Glutamatergic neuron (in vitro differentiated cells): ENCODE measurements around the gene POU2F1. TPM values are rescaled to one million over a fixed set of nuclear protein-coding genes. Genes with fewer than 3 reads are reported as not detected.

Source experiments
- DNase-seq: peaks from one replicate; pipeline ENCODE4 v3.0.0; 2022
- H3K27ac Mint-ChIP-seq: one replicate; pipeline ENCODE4 v1.8.0; 2020; ENCODE audit warnings: mild to moderate bottlenecking, mixed read lengths, inconsistent platforms; ENCODE audit not compliant: unreplicated experiment
- H3K27me3 Mint-ChIP-seq: one replicate; pipeline ENCODE4 v1.8.0; 2020; ENCODE audit warnings: mild to moderate bottlenecking, moderate library complexity, mixed read lengths, inconsistent platforms; ENCODE audit not compliant: unreplicated experiment
- H3K36me3 Mint-ChIP-seq: one replicate; pipeline ENCODE4 v1.8.0; 2020; ENCODE audit warnings: mild to moderate bottlenecking, mixed read lengths, inconsistent platforms; ENCODE audit not compliant: unreplicated experiment
- H3K4me1 Mint-ChIP-seq: one replicate; pipeline ENCODE4 v1.8.0; 2020; ENCODE audit warnings: mild to moderate bottlenecking, low read depth, mixed read lengths, inconsistent platforms; ENCODE audit not compliant: unreplicated experiment
- H3K4me3 Mint-ChIP-seq: one replicate; pipeline ENCODE4 v1.8.0; 2020; ENCODE audit warnings: mild to moderate bottlenecking, mixed read lengths, inconsistent platforms; ENCODE audit not compliant: unreplicated experiment
- H3K9me3 Mint-ChIP-seq: one replicate; pipeline ENCODE4 v1.8.0; 2020; ENCODE audit warnings: mild to moderate bottlenecking, moderate library complexity, mixed read lengths, inconsistent platforms; ENCODE audit not compliant: unreplicated experiment
- CTCF ChIP-seq: fragments of 200-600 bp; sonication (generic); IDR thresholded peaks from one replicate; pipeline ENCODE4 v1.5.0; 2021; ENCODE audit not compliant: partially characterized antibody, unreplicated experiment
- total RNA-seq: library from RNA; stranded (reverse); fragmentation: NEBNext Ultra II Directional; extraction: Animal tissue kit (Norgen Biotek cat#: 25700); gene quantifications from one replicate; pipeline ENCODE4 v1.2.1, GENCODE V29; 2021; ENCODE audit not compliant: unreplicated experiment

POU2F1 gene
- total RNA-seq, 1 donor from 2014 or later: 37.7 TPM

GRCh38 chr1:167404908-167405307, 184.2 kb downstream of the POU2F1 start:
- Mint-ChIP-seq H3K4me1 (no peaks in the 10 kb centered on the region), H3K27me3 (no peaks in the 10 kb centered on the region), H3K36me3 (no peaks in the 10 kb centered on the region), H3K27ac (no peak overlapping the region), H3K9me3 (no peaks in the 10 kb centered on the region), H3K4me3 (no peak overlapping the region)
- TF ChIP-seq CTCF: no peak
- no peak for DNase-seq

- H3K4me3 Mint-ChIP-seq: no peak overlapping the region
- peaks cover 6% of the 10 kb centered on the region for H3K4me1 Mint-ChIP-seq
- H3K27me3 Mint-ChIP-seq: no peaks in the 10 kb centered on the region
- H3K36me3 Mint-ChIP-seq: no peaks in the 10 kb centered on the region
- H3K9me3 Mint-ChIP-seq: no peaks in the 10 kb centered on the region
- no peak for TF ChIP-seq CTCF
- no peak for DNase-seq
- H3K27ac Mint-ChIP-seq: no peak overlapping the region
These were observed 187.7 kb downstream of the POU2F1 start for GRCh38 chr1:167408355-167408754.

GRCh38 chr1:167409183-167409582, 188.5 kb downstream of the POU2F1 start:
- no peaks in the 10 kb centered on the region for H3K9me3 Mint-ChIP-seq
- peaks cover 6% of the 10 kb centered on the region for H3K4me1 Mint-ChIP-seq
- H3K27me3 Mint-ChIP-seq: no peaks in the 10 kb centered on the region
- no peak for DNase-seq
- H3K27ac Mint-ChIP-seq: no peak overlapping the region
- H3K4me3 Mint-ChIP-seq: no peak overlapping the region
- no peaks in the 10 kb centered on the region for H3K36me3 Mint-ChIP-seq
- no peak for TF ChIP-seq CTCF

GRCh38 chr1:167412072-167412471, 191.4 kb downstream of the POU2F1 start:
- no peak overlapping the region for H3K4me3 Mint-ChIP-seq
- H3K9me3 Mint-ChIP-seq: no peaks in the 10 kb centered on the region
- no peak for TF ChIP-seq CTCF
- no peaks in the 10 kb centered on the region for H3K27me3 Mint-ChIP-seq
- H3K4me1 Mint-ChIP-seq: peaks cover 6% of the 10 kb centered on the region
- H3K36me3 Mint-ChIP-seq: no peaks in the 10 kb centered on the region
- H3K27ac Mint-ChIP-seq: peak overlapping the region; percentile 12
- DNase-seq: no peak

GRCh38 chr1:167412920-167413319, 192.2 kb downstream of the POU2F1 start:
- no peaks in the 10 kb centered on the region for H3K9me3 Mint-ChIP-seq
- no peaks in the 10 kb centered on the region for H3K27me3 Mint-ChIP-seq
- no peak overlapping the region for H3K4me3 Mint-ChIP-seq
- TF ChIP-seq CTCF: no peak
- H3K36me3 Mint-ChIP-seq: no peaks in the 10 kb centered on the region
- H3K27ac Mint-ChIP-seq: no peak overlapping the region
- no peak for DNase-seq
- peaks cover 7% of the 10 kb centered on the region for H3K4me1 Mint-ChIP-seq
